H1 (cell line): ENCODE results near the gene CHN2.

ENCODE experiments used
- CHD1 ChIP-seq: IDR thresholded peaks from 2 replicates; pipeline ENCODE4 v1.6.1; 2012; ENCODE audit warnings: low read depth, low read length, improper control_type of control experiment
- EZH2 ChIP-seq: fragments of 200-600 bp; sonication (generic); IDR thresholded peaks from 2 replicates; pipeline ENCODE4 v1.7.1; 2012; ENCODE audit warnings: low read depth, mild to moderate bottlenecking, moderate library complexity, low read length, inconsistent platforms; ENCODE audit not compliant: severe bottlenecking
- POLR2A ChIP-seq, 2 experiments: IDR thresholded peaks; 1 replicate in 1 of 2; 2 replicates in 1 of 2; pipeline ENCODE4 v1.6.1; 2011; ENCODE audit warnings: low read depth in 2 of 2, low read length in 2 of 2, mild to moderate bottlenecking in 2 of 2; ENCODE audit errors: control extremely low read depth in 1 of 2
- POLR2AphosphoS5 ChIP-seq: IDR thresholded peaks from 2 replicates; pipeline ENCODE4 v1.6.1; 2011; ENCODE audit warnings: low read depth, low read length
- TF ChIP-seq, protein P1 (sequence below), 3 experiments: IDR thresholded peaks; 1 replicate in 2 of 3; 2 replicates in 1 of 3; pipeline versions ENCODE4 v1.5.1 to v1.6.1; 2011; ENCODE audit warnings: low read length in 3 of 3, mild to moderate bottlenecking in 3 of 3, inconsistent platforms in 2 of 3, low read depth in 1 of 3, moderate library complexity in 1 of 3; ENCODE audit not compliant: insufficient read depth in 1 of 3; ENCODE audit errors: control extremely low read depth in 1 of 3
- TF ChIP-seq, protein P2 (sequence below): IDR thresholded peaks from 2 replicates; pipeline ENCODE4 v1.6.1; 2012; ENCODE audit warnings: inconsistent platforms

DNA sequence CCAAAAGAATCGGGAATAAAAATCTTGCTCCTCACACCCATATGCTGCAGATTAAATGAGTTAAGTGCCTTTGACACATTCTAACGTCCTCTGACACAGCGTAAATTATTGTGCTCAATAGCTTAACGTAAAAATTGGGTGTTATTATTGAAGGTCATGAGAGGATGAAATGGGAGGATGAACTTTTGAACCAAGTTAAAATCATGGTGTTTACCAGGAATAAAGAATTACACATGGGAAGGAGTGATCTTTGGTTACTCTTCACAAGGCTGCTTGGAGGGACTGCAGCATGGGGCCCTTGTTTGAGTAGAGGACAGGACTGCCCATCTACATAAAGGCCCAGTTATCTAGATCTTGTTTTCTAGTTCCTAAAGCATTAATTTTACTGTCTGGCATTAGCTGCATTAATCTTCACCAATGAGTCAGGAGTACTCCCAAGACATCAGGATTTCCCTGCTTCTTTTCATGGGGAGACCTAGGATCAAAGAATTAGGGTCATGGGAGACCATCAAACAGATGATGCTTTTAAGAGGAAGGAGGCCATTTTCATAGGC lies 284.2 kb downstream of the CHN2 start:
- TF ChIP-seq POLR2A (IDR thresholded peaks at IDR 0.05; ENCODE audit: control extremely low read depth in 1 of 2, low read depth in 2 of 2, low read length in 2 of 2) (no peak), POLR2AphosphoS5 (no peak), CHD1 (no peak), EZH2 (no peak)
- TF ChIP-seq, protein P1, sequence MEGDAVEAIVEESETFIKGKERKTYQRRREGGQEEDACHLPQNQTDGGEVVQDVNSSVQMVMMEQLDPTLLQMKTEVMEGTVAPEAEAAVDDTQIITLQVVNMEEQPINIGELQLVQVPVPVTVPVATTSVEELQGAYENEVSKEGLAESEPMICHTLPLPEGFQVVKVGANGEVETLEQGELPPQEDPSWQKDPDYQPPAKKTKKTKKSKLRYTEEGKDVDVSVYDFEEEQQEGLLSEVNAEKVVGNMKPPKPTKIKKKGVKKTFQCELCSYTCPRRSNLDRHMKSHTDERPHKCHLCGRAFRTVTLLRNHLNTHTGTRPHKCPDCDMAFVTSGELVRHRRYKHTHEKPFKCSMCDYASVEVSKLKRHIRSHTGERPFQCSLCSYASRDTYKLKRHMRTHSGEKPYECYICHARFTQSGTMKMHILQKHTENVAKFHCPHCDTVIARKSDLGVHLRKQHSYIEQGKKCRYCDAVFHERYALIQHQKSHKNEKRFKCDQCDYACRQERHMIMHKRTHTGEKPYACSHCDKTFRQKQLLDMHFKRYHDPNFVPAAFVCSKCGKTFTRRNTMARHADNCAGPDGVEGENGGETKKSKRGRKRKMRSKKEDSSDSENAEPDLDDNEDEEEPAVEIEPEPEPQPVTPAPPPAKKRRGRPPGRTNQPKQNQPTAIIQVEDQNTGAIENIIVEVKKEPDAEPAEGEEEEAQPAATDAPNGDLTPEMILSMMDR (IDR thresholded peaks at IDR 0.05; ENCODE audit: control extremely low read depth in 1 of 3, insufficient read depth in 1 of 3, low read depth in 1 of 3, low read length in 3 of 3) = no peak
- TF ChIP-seq, protein P2, sequence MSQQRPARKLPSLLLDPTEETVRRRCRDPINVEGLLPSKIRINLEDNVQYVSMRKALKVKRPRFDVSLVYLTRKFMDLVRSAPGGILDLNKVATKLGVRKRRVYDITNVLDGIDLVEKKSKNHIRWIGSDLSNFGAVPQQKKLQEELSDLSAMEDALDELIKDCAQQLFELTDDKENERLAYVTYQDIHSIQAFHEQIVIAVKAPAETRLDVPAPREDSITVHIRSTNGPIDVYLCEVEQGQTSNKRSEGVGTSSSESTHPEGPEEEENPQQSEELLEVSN = no peak
